K562 (cell line): Measurements from ENCODE around the gene SMG9. TPM values are rescaled to one million over a fixed set of nuclear protein-coding genes. Genes with fewer than 3 reads are reported as not detected.
A peak's percentile ranks its signal among the peaks of the same experiment; 100 is the strongest.

ENCODE experiments used
- ATAC-seq: fragments of 200-7000 bp; cut with Tn5 transposase; 3 replicates; pipeline ENCODE4 v1.9.1; 2020; ENCODE audit warnings: moderate library complexity
- BruUV-seq: library from RNA; stranded (reverse); fragments of 400-500 nt; replicated peaks from 2 replicates; lab custom pipeline; 2021; lab: Mats Ljungman, UMichigan
- CTCF ChIA-PET: fragments of 300-600 bp; formaldehyde crosslinking; extraction: SDS; loops from one replicate; lab custom pipeline; 2021; ENCODE audit warnings: low intra/inter-chr PET ratio; lab: Yijun Ruan, JAX
- POLR2A ChIA-PET: fragments of 300-600, 350-650 bp; sonication (Branson Sonifier 250); formaldehyde crosslinking; extraction: SDS; loops from one replicate; lab custom pipeline; 2021; ENCODE audit warnings: antibody characterized with exemption, inconsistent platforms; lab: Yijun Ruan, JAX
- DNase-seq, 4 experiments: peaks; one replicate each; pipeline versions ENCODE4 v3.0.0 to v3.0.0-alpha.2; 2011 to 2018; ENCODE audit warnings: low spot score in 3 of 4, mixed read lengths in 3 of 4; ENCODE audit errors: extremely low read depth in 1 of 4
- FAIRE-seq: peaks from 2 replicates; lab custom pipeline; 2011; peaks lifted over from hg19 to GRCh38; lab: Jason Lieb, UNC
- H2AFZ ChIP-seq: 2 replicates; pipeline ENCODE4 v1.6.0; 2011; ENCODE audit warnings: low read depth, low read length, control low read depth, inconsistent platforms
- H3K27ac ChIP-seq: fragments of 200-600 bp; 3 replicates; pipeline ENCODE4 v1.8.0; 2011; ENCODE audit warnings: low read depth, mild to moderate bottlenecking, control low read depth, inconsistent platforms, low read length, moderate library complexity, mixed read lengths; ENCODE audit errors: extremely low read depth
- H3K27me3 ChIP-seq, 2 experiments: fragments of 300-600 bp in 1 of 2; 2 replicates in 1 of 2; 3 replicates in 1 of 2; pipeline versions ENCODE4 v1.6.0 to v1.8.0; 2011; ENCODE audit warnings: inconsistent platforms in 2 of 2, low read length in 2 of 2, mild to moderate bottlenecking in 1 of 2, mixed read lengths in 1 of 2, moderate library complexity in 1 of 2; ENCODE audit not compliant: control insufficient read depth in 2 of 2, insufficient read depth in 2 of 2
- H3K36me3 ChIP-seq: fragments of 300-600 bp; 3 replicates; pipeline ENCODE4 v1.8.0; 2011; ENCODE audit warnings: mild to moderate bottlenecking, low read length, inconsistent platforms; ENCODE audit not compliant: control insufficient read depth, insufficient read depth
- H3K4me1 ChIP-seq, 2 experiments: fragments of 200-600 bp in 1 of 2; replicated peaks in 1 of 2; 2 replicates in 1 of 2; 3 replicates in 1 of 2; pipeline versions ENCODE4 v1.5.1 to v1.8.0; 2011; ENCODE audit warnings: inconsistent platforms in 2 of 2, low read length in 2 of 2, mild to moderate bottlenecking in 1 of 2, mixed read lengths in 1 of 2, moderate library complexity in 1 of 2; ENCODE audit not compliant: control insufficient read depth in 2 of 2, insufficient read depth in 2 of 2
- H3K4me2 ChIP-seq: 2 replicates; pipeline ENCODE4 v1.6.1; 2011; ENCODE audit warnings: low read length, control low read depth, inconsistent platforms, mixed read lengths; ENCODE audit not compliant: insufficient read depth
- H3K4me3 ChIP-seq: fragments of 200-600 bp; sonication (generic), shearing (Covaris generic); 2 replicates; pipeline ENCODE4 v1.5.1; 2016; ENCODE audit warnings: control low read depth, inconsistent platforms
- H3K79me2 ChIP-seq: fragments of 200-600 bp; 3 replicates; pipeline ENCODE4 v1.8.0; 2011; ENCODE audit warnings: low read length, inconsistent platforms; ENCODE audit not compliant: control insufficient read depth, insufficient read depth
- H3K9ac ChIP-seq, 2 experiments: 2 replicates each; pipeline versions ENCODE4 v1.6.0 to v1.6.1; 2011; ENCODE audit warnings: low read depth in 2 of 2, low read length in 2 of 2, control low read depth in 1 of 2, inconsistent platforms in 1 of 2, mild to moderate bottlenecking in 1 of 2, mixed read lengths in 1 of 2; ENCODE audit not compliant: insufficient read depth in 1 of 2
- H3K9me1 ChIP-seq: one replicate; pipeline ENCODE4 v1.6.0; 2011; ENCODE audit warnings: inconsistent platforms, mild to moderate bottlenecking, low read length, moderate library complexity; ENCODE audit not compliant: control insufficient read depth, insufficient read depth
- H3K9me3 ChIP-seq: replicated peaks from 2 replicates; pipeline ENCODE4 v1.5.1; 2011; ENCODE audit warnings: low read depth, low read length, inconsistent platforms; ENCODE audit not compliant: control insufficient read depth, insufficient read depth
- H4K20me1 ChIP-seq: replicated peaks from 2 replicates; pipeline ENCODE4 v1.6.1; 2011; ENCODE audit warnings: low read length, inconsistent platforms, mixed read lengths; ENCODE audit not compliant: control insufficient read depth, insufficient read depth
- HMGXB4 ChIP-seq: sonication (generic); formaldehyde crosslinking; IDR thresholded peaks from 2 replicates; pipeline ENCODE4 v1.8.1; 2023; ENCODE audit warnings: mild to moderate bottlenecking, missing genetic modification reagents
- KAT8 ChIP-seq: fragments of 450-650 bp; IDR thresholded peaks from 2 replicates; pipeline ENCODE4 v1.6.1; 2016; ENCODE audit warnings: low read depth, mild to moderate bottlenecking
- PRPF4 ChIP-seq: fragments of 200-400 bp; formaldehyde crosslinking; IDR thresholded peaks from one replicate; pipeline ENCODE4 v1.6.1; 2017; ENCODE audit warnings: low read length, low read depth, mild to moderate bottlenecking; ENCODE audit not compliant: insufficient read depth, poor library complexity, severe bottlenecking
- ZFX ChIP-seq: sonication (generic); formaldehyde crosslinking; IDR thresholded peaks from 2 replicates; pipeline ENCODE4 v1.8.0; 2022; ENCODE audit warnings: mild to moderate bottlenecking, missing genetic modification reagents, moderate library complexity
- WGBS: fragments of 100-300 bp; shearing (Covaris generic); methylation state at CpG from one replicate; pipeline ENCODE4 v1.1.6; 2016; ENCODE audit warnings: low coverage, mixed read lengths; ENCODE audit not compliant: insufficient coverage; ENCODE audit errors: missing lambda C conversion rate; 5-methylcytosine and 5-hydroxymethylcytosine counted together
- in situ Hi-C: fragments of 300-500 bp; cut with MboI; formaldehyde crosslinking; loops from 4 replicates; pipeline ENCODE4 v1.15.0; 2018; ENCODE audit warnings: inconsistent platforms, mixed read lengths
- intact Hi-C: fragments of 100-400 bp; cut with micrococcal nuclease; formaldehyde crosslinking; loops from 2 replicates; pipeline ENCODE4 v1.14.2; 2022
- polyA plus RNA-seq, 8 experiments: library from polyadenylated mRNA; depleted of rRNA in 4 of 8; stranded (reverse) in 5 of 8; unstranded in 3 of 8; fragments of >200 nt; fragmentation: Nextera tagmentation in 2 of 8; fragmentation: Illumina TruSeq in 1 of 8; extraction: Ambion mirVana in 2 of 8; extraction: Trizol in 1 of 8; gene quantifications; 2 replicates each; pipeline versions ENCODE4 v1.2.1 to v1.2.3, GENCODE V29; 2011 to 2014; ENCODE audit warnings: inconsistent platforms in 1 of 8, missing spikeins in 1 of 8
- total RNA-seq, 7 experiments: library from RNA; depleted of rRNA in 6 of 7; stranded (reverse); fragments of >200 nt in 6 of 7; fragmentation: Illumina TruSeq in 2 of 7; extraction: Trizol in 2 of 7; gene quantifications; 2 replicates each; pipeline versions ENCODE4 v1.2.1 to v1.2.3, GENCODE V29; 2011 to 2021; ENCODE audit warnings: low replicate concordance in 1 of 7
- TF ChIP-seq, protein P1 (sequence below): fragments of 450-650 bp; IDR thresholded peaks from 2 replicates; pipeline ENCODE4 v1.6.1; 2016; ENCODE audit warnings: mild to moderate bottlenecking, moderate library complexity
- TF ChIP-seq, protein P2 (sequence below): fragments of 250-450 bp; sonication (Bioruptor Pico); IDR thresholded peaks from 2 replicates; pipeline ENCODE4 v1.8.0; 2022; ENCODE audit warnings: moderate library complexity, mild to moderate bottlenecking, inconsistent platforms

SMG9 gene
- total and polyA plus RNA-seq, 9 of the 15 experiments (the other 6 are each of a cell fraction or from before 2014, with no cell fraction given) = 1.7 to 79.7 (median 40.2) TPM

- H3K9ac ChIP-seq = peak overlapping the region; percentile 53 to 55
- peak overlapping the region; percentile 76 for H3K27ac ChIP-seq
- H3K79me2 ChIP-seq = no peaks in the 10 kb centered on the region
- in situ Hi-C loops (no loop called here), intact Hi-C loops (no loop called here)
- no peak overlapping the region for H3K4me3 ChIP-seq
- peak in 3 of 4 experiments; percentile 37 to 80 (median 47) for DNase-seq
- no TSS peak for BruUV-seq
- H3K9me3 ChIP-seq = no peaks in the 10 kb centered on the region
- peaks cover 30 to 37% of the 10 kb centered on the region in 2 experiments for H3K4me1 ChIP-seq
- peak overlapping the region; percentile 64 for H2AFZ ChIP-seq
- POLR2A ChIA-PET = interaction anchor here (0.6 to 6.3 kb wide), 9 partner anchors 10 to 189 kb away, joined by 3 to 50 read pairs (median 4); partner anchors contain the start of genes IRGQ, PLAUR and SMG9
- no peaks in the 10 kb centered on the region for H3K27me3 ChIP-seq
- H3K4me2 ChIP-seq = peak overlapping the region; percentile 23; the same call in 1 of the 2 replicates
- no peaks in the 10 kb centered on the region for H4K20me1 ChIP-seq
- ATAC-seq = peak; percentile 50
- peaks cover 42% of the 10 kb centered on the region for H3K36me3 ChIP-seq
- H3K9me1 ChIP-seq = peaks cover 4% of the 10 kb centered on the region
- WGBS = 28% methylated on average over 15 of the region's 16 CpGs
- peak; percentile 88 for FAIRE-seq
- CTCF ChIA-PET = interaction anchor here (1.4 kb wide), 1 partner anchor 20 kb away, joined by 6 read pairs; no protein-coding TSS in a partner anchor
- TF ChIP-seq, protein P1, sequence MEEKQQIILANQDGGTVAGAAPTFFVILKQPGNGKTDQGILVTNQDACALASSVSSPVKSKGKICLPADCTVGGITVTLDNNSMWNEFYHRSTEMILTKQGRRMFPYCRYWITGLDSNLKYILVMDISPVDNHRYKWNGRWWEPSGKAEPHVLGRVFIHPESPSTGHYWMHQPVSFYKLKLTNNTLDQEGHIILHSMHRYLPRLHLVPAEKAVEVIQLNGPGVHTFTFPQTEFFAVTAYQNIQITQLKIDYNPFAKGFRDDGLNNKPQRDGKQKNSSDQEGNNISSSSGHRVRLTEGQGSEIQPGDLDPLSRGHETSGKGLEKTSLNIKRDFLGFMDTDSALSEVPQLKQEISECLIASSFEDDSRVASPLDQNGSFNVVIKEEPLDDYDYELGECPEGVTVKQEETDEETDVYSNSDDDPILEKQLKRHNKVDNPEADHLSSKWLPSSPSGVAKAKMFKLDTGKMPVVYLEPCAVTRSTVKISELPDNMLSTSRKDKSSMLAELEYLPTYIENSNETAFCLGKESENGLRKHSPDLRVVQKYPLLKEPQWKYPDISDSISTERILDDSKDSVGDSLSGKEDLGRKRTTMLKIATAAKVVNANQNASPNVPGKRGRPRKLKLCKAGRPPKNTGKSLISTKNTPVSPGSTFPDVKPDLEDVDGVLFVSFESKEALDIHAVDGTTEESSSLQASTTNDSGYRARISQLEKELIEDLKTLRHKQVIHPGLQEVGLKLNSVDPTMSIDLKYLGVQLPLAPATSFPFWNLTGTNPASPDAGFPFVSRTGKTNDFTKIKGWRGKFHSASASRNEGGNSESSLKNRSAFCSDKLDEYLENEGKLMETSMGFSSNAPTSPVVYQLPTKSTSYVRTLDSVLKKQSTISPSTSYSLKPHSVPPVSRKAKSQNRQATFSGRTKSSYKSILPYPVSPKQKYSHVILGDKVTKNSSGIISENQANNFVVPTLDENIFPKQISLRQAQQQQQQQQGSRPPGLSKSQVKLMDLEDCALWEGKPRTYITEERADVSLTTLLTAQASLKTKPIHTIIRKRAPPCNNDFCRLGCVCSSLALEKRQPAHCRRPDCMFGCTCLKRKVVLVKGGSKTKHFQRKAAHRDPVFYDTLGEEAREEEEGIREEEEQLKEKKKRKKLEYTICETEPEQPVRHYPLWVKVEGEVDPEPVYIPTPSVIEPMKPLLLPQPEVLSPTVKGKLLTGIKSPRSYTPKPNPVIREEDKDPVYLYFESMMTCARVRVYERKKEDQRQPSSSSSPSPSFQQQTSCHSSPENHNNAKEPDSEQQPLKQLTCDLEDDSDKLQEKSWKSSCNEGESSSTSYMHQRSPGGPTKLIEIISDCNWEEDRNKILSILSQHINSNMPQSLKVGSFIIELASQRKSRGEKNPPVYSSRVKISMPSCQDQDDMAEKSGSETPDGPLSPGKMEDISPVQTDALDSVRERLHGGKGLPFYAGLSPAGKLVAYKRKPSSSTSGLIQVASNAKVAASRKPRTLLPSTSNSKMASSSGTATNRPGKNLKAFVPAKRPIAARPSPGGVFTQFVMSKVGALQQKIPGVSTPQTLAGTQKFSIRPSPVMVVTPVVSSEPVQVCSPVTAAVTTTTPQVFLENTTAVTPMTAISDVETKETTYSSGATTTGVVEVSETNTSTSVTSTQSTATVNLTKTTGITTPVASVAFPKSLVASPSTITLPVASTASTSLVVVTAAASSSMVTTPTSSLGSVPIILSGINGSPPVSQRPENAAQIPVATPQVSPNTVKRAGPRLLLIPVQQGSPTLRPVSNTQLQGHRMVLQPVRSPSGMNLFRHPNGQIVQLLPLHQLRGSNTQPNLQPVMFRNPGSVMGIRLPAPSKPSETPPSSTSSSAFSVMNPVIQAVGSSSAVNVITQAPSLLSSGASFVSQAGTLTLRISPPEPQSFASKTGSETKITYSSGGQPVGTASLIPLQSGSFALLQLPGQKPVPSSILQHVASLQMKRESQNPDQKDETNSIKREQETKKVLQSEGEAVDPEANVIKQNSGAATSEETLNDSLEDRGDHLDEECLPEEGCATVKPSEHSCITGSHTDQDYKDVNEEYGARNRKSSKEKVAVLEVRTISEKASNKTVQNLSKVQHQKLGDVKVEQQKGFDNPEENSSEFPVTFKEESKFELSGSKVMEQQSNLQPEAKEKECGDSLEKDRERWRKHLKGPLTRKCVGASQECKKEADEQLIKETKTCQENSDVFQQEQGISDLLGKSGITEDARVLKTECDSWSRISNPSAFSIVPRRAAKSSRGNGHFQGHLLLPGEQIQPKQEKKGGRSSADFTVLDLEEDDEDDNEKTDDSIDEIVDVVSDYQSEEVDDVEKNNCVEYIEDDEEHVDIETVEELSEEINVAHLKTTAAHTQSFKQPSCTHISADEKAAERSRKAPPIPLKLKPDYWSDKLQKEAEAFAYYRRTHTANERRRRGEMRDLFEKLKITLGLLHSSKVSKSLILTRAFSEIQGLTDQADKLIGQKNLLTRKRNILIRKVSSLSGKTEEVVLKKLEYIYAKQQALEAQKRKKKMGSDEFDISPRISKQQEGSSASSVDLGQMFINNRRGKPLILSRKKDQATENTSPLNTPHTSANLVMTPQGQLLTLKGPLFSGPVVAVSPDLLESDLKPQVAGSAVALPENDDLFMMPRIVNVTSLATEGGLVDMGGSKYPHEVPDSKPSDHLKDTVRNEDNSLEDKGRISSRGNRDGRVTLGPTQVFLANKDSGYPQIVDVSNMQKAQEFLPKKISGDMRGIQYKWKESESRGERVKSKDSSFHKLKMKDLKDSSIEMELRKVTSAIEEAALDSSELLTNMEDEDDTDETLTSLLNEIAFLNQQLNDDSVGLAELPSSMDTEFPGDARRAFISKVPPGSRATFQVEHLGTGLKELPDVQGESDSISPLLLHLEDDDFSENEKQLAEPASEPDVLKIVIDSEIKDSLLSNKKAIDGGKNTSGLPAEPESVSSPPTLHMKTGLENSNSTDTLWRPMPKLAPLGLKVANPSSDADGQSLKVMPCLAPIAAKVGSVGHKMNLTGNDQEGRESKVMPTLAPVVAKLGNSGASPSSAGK = no peak
- TF ChIP-seq KAT8 = no peak
- no peak for TF ChIP-seq HMGXB4 (CRISPR knock-in tag)
- TF ChIP-seq PRPF4 = no peak
- TF ChIP-seq, protein P2, sequence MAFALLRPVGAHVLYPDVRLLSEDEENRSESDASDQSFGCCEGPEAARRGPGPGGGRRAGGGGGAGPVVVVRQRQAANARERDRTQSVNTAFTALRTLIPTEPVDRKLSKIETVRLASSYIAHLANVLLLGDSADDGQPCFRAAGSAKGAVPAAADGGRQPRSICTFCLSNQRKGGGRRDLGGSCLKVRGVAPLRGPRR (CRISPR knock-in tag) = no peak
- TF ChIP-seq ZFX (CRISPR knock-in tag) = peak; percentile 48; the same call in 1 of the 2 replicates
Observed at GRCh38 chr19:43765109-43765876, 10.5 kb upstream of the SMG9 start.
